Calu3 (cell line): Measurements from ENCODE around the gene HNRNPD. TPM values are rescaled to one million over a fixed set of nuclear protein-coding genes. Genes with fewer than 3 reads are reported as not detected.
"Not testable (repeated sequence)": the region's sequence is repeated elsewhere in the genome, so short reads cannot be mapped to it uniquely, and the experiment has no call there.

Experiments
- BruUV-seq: library from RNA; stranded (reverse); fragments of 400-500 nt; replicated peaks from 2 replicates; lab custom pipeline; 2021; lab: Mats Ljungman, UMichigan
- CTCF ChIA-PET: fragments of 300-600 bp; sonication (Branson Sonifier 250); formaldehyde crosslinking; loops from one replicate; lab custom pipeline; 2022; ENCODE audit warnings: antibody characterized with exemption; lab: Charles Lee
- DNase-seq: peaks from one replicate; pipeline ENCODE4 v3.0.0; 2022
- H3K27ac Mint-ChIP-seq: one replicate; pipeline ENCODE4 v1.8.0; 2022; ENCODE audit warnings: mixed read lengths; ENCODE audit not compliant: unreplicated experiment
- H3K27me3 Mint-ChIP-seq: one replicate; pipeline ENCODE4 v1.8.0; 2022; ENCODE audit warnings: mixed read lengths; ENCODE audit not compliant: unreplicated experiment
- H3K36me3 Mint-ChIP-seq: one replicate; pipeline ENCODE4 v1.8.0; 2022; ENCODE audit warnings: mild to moderate bottlenecking, moderate library complexity, mixed read lengths; ENCODE audit not compliant: insufficient read depth, unreplicated experiment
- H3K4me1 Mint-ChIP-seq: one replicate; pipeline ENCODE4 v1.8.0; 2022; ENCODE audit warnings: mild to moderate bottlenecking, low read depth, mixed read lengths; ENCODE audit not compliant: unreplicated experiment
- H3K4me3 Mint-ChIP-seq: one replicate; pipeline ENCODE4 v1.8.0; 2022; ENCODE audit warnings: mild to moderate bottlenecking, low read depth, moderate library complexity, mixed read lengths; ENCODE audit not compliant: unreplicated experiment
- H3K9me3 Mint-ChIP-seq: one replicate; pipeline ENCODE4 v1.8.0; 2022; ENCODE audit warnings: low read depth, mixed read lengths; ENCODE audit not compliant: unreplicated experiment
- CTCF ChIP-seq: fragments of 200-600 bp; IDR thresholded peaks from one replicate; pipeline ENCODE4 v1.8.0; 2022; ENCODE audit warnings: antibody characterized with exemption; ENCODE audit not compliant: unreplicated experiment
- intact Hi-C: fragments of 100-400 bp; cut with micrococcal nuclease; formaldehyde crosslinking; loops from one replicate; pipeline ENCODE4 v1.10.0; 2022; ENCODE audit not compliant: unreplicated experiment
- total RNA-seq: library from RNA; stranded (reverse); gene quantifications from 2 replicates; pipeline ENCODE4 v1.2.3, GENCODE V29; 2022

Gene HNRNPD
- total RNA-seq, 1 experiment from 2014 or later, result 272 TPM

GRCh38 chr4:82346126-82346525 is 27.7 kb downstream of the HNRNPD start:
- no peak for DNase-seq
- Mint-ChIP-seq H3K27ac (no peak overlapping the region), H3K36me3 (peaks cover 36% of the 10 kb centered on the region), H3K4me1 (no peaks in the 10 kb centered on the region), H3K9me3 (no peaks in the 10 kb centered on the region), H3K27me3 (no peaks in the 10 kb centered on the region), H3K4me3 (no peak overlapping the region)
- CTCF ChIA-PET, result no interaction called here
- intact Hi-C loops, result no loop called here
- no TSS peak for BruUV-seq
- TF ChIP-seq CTCF, result no peak

- no TSS peak for BruUV-seq
- Mint-ChIP-seq H3K4me1 (no peaks in the 10 kb centered on the region), H3K27ac (no peak overlapping the region), H3K36me3 (peaks cover 4% of the 10 kb centered on the region), H3K9me3 (peaks cover 6% of the 10 kb centered on the region), H3K27me3 (no peaks in the 10 kb centered on the region), H3K4me3 (no peak overlapping the region)
- DNase-seq, result no peak
- TF ChIP-seq CTCF, result no peak
- CTCF ChIA-PET, result no interaction called here
- intact Hi-C loops, result no loop called here
These were observed 38.7 kb downstream of the HNRNPD start for GRCh38 chr4:82335043-82335442.

GRCh38 chr4:82333641-82334040 is 40.1 kb downstream of the HNRNPD start:
- H3K9me3 Mint-ChIP-seq, H3K27me3 Mint-ChIP-seq, DNase-seq, H3K36me3 Mint-ChIP-seq, H3K27ac Mint-ChIP-seq, H3K4me1 Mint-ChIP-seq, intact Hi-C loops, BruUV-seq, CTCF ChIA-PET, H3K4me3 Mint-ChIP-seq: not testable (repeated sequence)

GRCh38 chr4:82331814-82332213 is 42.0 kb downstream of the HNRNPD start:
- Mint-ChIP-seq H3K4me1 (no peaks in the 10 kb centered on the region), H3K4me3 (no peak overlapping the region), H3K27ac (no peak overlapping the region), H3K27me3 (no peaks in the 10 kb centered on the region), H3K36me3 (peaks cover 4% of the 10 kb centered on the region), H3K9me3 (peaks cover 6% of the 10 kb centered on the region)
- CTCF ChIA-PET, result no interaction called here
- no peak for TF ChIP-seq CTCF
- intact Hi-C loops, result no loop called here
- BruUV-seq, result no TSS peak
- no peak for DNase-seq

- no TSS peak for BruUV-seq
- TF ChIP-seq CTCF, result no peak
- no peaks in the 10 kb centered on the region for H3K36me3 Mint-ChIP-seq
- peaks cover 5% of the 10 kb centered on the region for H3K9me3 Mint-ChIP-seq
- no peaks in the 10 kb centered on the region for H3K27me3 Mint-ChIP-seq
- intact Hi-C loops, result no loop called here
- H3K4me3 Mint-ChIP-seq, result no peak overlapping the region
- no peak for DNase-seq
- H3K4me1 Mint-ChIP-seq, result no peaks in the 10 kb centered on the region
- H3K27ac Mint-ChIP-seq, result no peak overlapping the region
- CTCF ChIA-PET, result no interaction called here
These were observed 53.4 kb downstream of the HNRNPD start for GRCh38 chr4:82320351-82320750.

- H3K4me3 Mint-ChIP-seq, H3K27me3 Mint-ChIP-seq, H3K4me1 Mint-ChIP-seq, BruUV-seq, H3K36me3 Mint-ChIP-seq, H3K27ac Mint-ChIP-seq, H3K9me3 Mint-ChIP-seq, DNase-seq, intact Hi-C loops: not testable (repeated sequence)
- CTCF ChIA-PET, result interaction anchor here (0.7 kb wide), 1 partner anchor 31 kb away, joined by 3 read pairs; no protein-coding TSS in a partner anchor
These were observed 70.7 kb downstream of the HNRNPD start for GRCh38 chr4:82303063-82303462.
